Suprapubic skin (tissue), 4 donors: ENCODE results near the gene PHF1.

ENCODE experiments used
- CTCF ChIP-seq, 2 donors: fragments of 200-600 bp in 1 of 2; fragments of 450-650 bp in 1 of 2; sonication (generic) in 1 of 2; IDR thresholded peaks; one replicate each; pipeline ENCODE4 v1.5.1; 2016 to 2019; ENCODE audit warnings: antibody characterized with exemption in 2 of 2, mild to moderate bottlenecking in 1 of 2, moderate library complexity in 1 of 2
- POLR2A ChIP-seq, 2 donors: fragments of 450-650 bp; IDR thresholded peaks; one replicate each; pipeline ENCODE4 v1.6.1; 2017; ENCODE audit warnings: antibody characterized with exemption in 2 of 2, mild to moderate bottlenecking in 2 of 2, moderate library complexity in 2 of 2
- POLR2AphosphoS5 ChIP-seq, 3 donors: sonication (generic); formaldehyde crosslinking; IDR thresholded peaks; one replicate each; pipeline ENCODE4 v1.6.1; 2017; ENCODE audit warnings: antibody characterized with exemption in 3 of 3

- no peak for TF ChIP-seq CTCF (IDR thresholded peaks at IDR 0.05)
- TF ChIP-seq POLR2A (IDR thresholded peaks at IDR 0.05), result no peak
- no peak for TF ChIP-seq POLR2AphosphoS5 (IDR thresholded peaks at IDR 0.05)
Observed at GRCh38 chr6:33438978-33439594, 28.3 kb downstream of the PHF1 start.
